GM23338 (cell line): ENCODE data around the gene SLC9A9. TPM values are rescaled to one million over a fixed set of nuclear protein-coding genes. Genes with fewer than 3 reads are reported as not detected.

Experiments
- ATAC-seq: fragments of 200-7000 bp; cut with Tn5 transposase; 3 replicates; pipeline ENCODE4 v1.9.1; 2020
- DNase-seq: peaks from one replicate; pipeline ENCODE4 v3.0.0-alpha.2; 2015; ENCODE audit warnings: low spot score
- H2AFZ ChIP-seq: fragments of 200-600 bp; sonication (generic); 2 replicates; pipeline ENCODE4 v1.8.0; 2016; ENCODE audit warnings: antibody characterized with exemption, mild to moderate bottlenecking, moderate library complexity
- H3F3A ChIP-seq: fragments of 200-600 bp; sonication (generic); replicated peaks from 2 replicates; pipeline ENCODE4 v1.8.0; 2017; ENCODE audit warnings: antibody characterized with exemption, mixed run types, low read depth
- H3K27ac ChIP-seq: fragments of 200-600 bp; sonication (generic); 2 replicates; pipeline ENCODE4 v1.6.1; 2016; ENCODE audit warnings: low read depth
- H3K27me3 ChIP-seq: fragments of 200-600 bp; sonication (generic); 2 replicates; pipeline ENCODE4 v1.8.0; 2016; ENCODE audit warnings: mild to moderate bottlenecking, mixed run types, moderate library complexity; ENCODE audit not compliant: insufficient read depth
- H3K36me3 ChIP-seq: fragments of 200-600 bp; sonication (generic); 2 replicates; pipeline ENCODE4 v1.8.0; 2016; ENCODE audit warnings: mild to moderate bottlenecking; ENCODE audit not compliant: insufficient read depth
- H3K4me1 ChIP-seq: fragments of 200-600 bp; sonication (generic); 2 replicates; pipeline ENCODE4 v1.8.0; 2016; ENCODE audit warnings: mild to moderate bottlenecking, moderate library complexity; ENCODE audit not compliant: insufficient read depth
- H3K4me2 ChIP-seq: fragments of 200-600 bp; sonication (generic); 2 replicates; pipeline ENCODE4 v1.7.1; 2017; ENCODE audit warnings: mixed run types
- H3K4me3 ChIP-seq: fragments of 200-600 bp; sonication (generic); 2 replicates; pipeline ENCODE4 v1.6.1; 2016; ENCODE audit warnings: mixed run types
- H3K79me2 ChIP-seq: fragments of 200-600 bp; sonication (generic); replicated peaks from 2 replicates; pipeline ENCODE4 v1.8.0; 2017; ENCODE audit warnings: mild to moderate bottlenecking; ENCODE audit not compliant: insufficient read depth
- H3K9me2 ChIP-seq: fragments of 200-600 bp; sonication (generic); 2 replicates; pipeline ENCODE4 v1.8.0; 2017; ENCODE audit not compliant: insufficient read depth
- H4K20me1 ChIP-seq: fragments of 200-600 bp; sonication (generic); replicated peaks from 2 replicates; pipeline ENCODE4 v1.8.0; 2017; ENCODE audit warnings: mild to moderate bottlenecking; ENCODE audit not compliant: insufficient read depth
- H3K27ac Mint-ChIP-seq: 2 replicates; pipeline ENCODE4 v1.8.0; 2020; ENCODE audit warnings: inconsistent platforms, mild to moderate bottlenecking, moderate library complexity, mixed read lengths
- H3K27me3 Mint-ChIP-seq: 3 replicates; pipeline ENCODE4 v1.8.0; 2022; ENCODE audit warnings: low read depth, mild to moderate bottlenecking, moderate library complexity, mixed read lengths, inconsistent platforms; ENCODE audit not compliant: insufficient read depth, poor library complexity
- H3K36me3 Mint-ChIP-seq: 3 replicates; pipeline ENCODE4 v1.8.0; 2021; ENCODE audit warnings: low read depth, mild to moderate bottlenecking, inconsistent platforms, moderate library complexity, mixed read lengths
- H3K4me1 Mint-ChIP-seq: 3 replicates; pipeline ENCODE4 v1.8.0; 2020; ENCODE audit warnings: mild to moderate bottlenecking, inconsistent platforms, mixed read lengths
- H3K4me3 Mint-ChIP-seq: 3 replicates; pipeline ENCODE4 v1.8.0; 2021; ENCODE audit warnings: moderate library complexity, mild to moderate bottlenecking, inconsistent platforms, mixed read lengths
- H3K9me3 Mint-ChIP-seq: 3 replicates; pipeline ENCODE4 v1.8.0; 2020; ENCODE audit warnings: moderate library complexity, mild to moderate bottlenecking, inconsistent platforms, mixed read lengths
- CREB1 ChIP-seq: fragments of 250-450 bp; sonication (Bioruptor Pico); IDR thresholded peaks from 2 replicates; pipeline ENCODE4 v1.5.0; 2020; ENCODE audit warnings: low read depth, mild to moderate bottlenecking, moderate library complexity
- ETS1 ChIP-seq: IDR thresholded peaks from 2 replicates; pipeline ENCODE4 v1.6.1; 2016; ENCODE audit warnings: antibody characterized with exemption
- EZH2 ChIP-seq: fragments of 200-600 bp; sonication (generic); IDR thresholded peaks from one replicate; pipeline ENCODE4 v1.8.0; 2017; ENCODE audit warnings: antibody characterized with exemption, mild to moderate bottlenecking, low read depth; ENCODE audit not compliant: unreplicated experiment
- JUNB ChIP-seq: IDR thresholded peaks from one replicate; pipeline ENCODE4 v1.6.1; 2016; ENCODE audit warnings: antibody characterized with exemption; ENCODE audit not compliant: unreplicated experiment
- NANOG ChIP-seq: IDR thresholded peaks from 2 replicates; pipeline ENCODE4 v1.6.1; 2016; ENCODE audit warnings: antibody characterized with exemption, borderline replicate concordance
- POLR2AphosphoS5 ChIP-seq: IDR thresholded peaks from 2 replicates; pipeline ENCODE4 v1.6.1; 2016; ENCODE audit warnings: antibody characterized with exemption, low read depth
- REST ChIP-seq: IDR thresholded peaks from one replicate; pipeline ENCODE4 v1.6.1; 2018; ENCODE audit warnings: antibody characterized with exemption; ENCODE audit not compliant: unreplicated experiment
- STAT1 ChIP-seq: IDR thresholded peaks from one replicate; pipeline ENCODE4 v1.6.1; 2016; ENCODE audit warnings: antibody characterized with exemption; ENCODE audit not compliant: unreplicated experiment
- ZNF114 ChIP-seq: fragments of 250-450 bp; sonication (Bioruptor Pico); IDR thresholded peaks from 2 replicates; pipeline ENCODE4 v1.5.0; 2020; ENCODE audit warnings: mild to moderate bottlenecking, moderate library complexity
- ZNF331 ChIP-seq: fragments of 250-450 bp; sonication (Bioruptor Pico); IDR thresholded peaks from 2 replicates; pipeline ENCODE4 v1.5.0; 2020; ENCODE audit warnings: low read depth, mild to moderate bottlenecking, moderate library complexity
- polyA plus RNA-seq: library from polyadenylated mRNA; unstranded; fragments of >200 nt; fragmentation: Nextera tagmentation; extraction: Ambion mirVana; gene quantifications from 2 replicates; pipeline ENCODE4 v1.2.1, GENCODE V29; 2016
- total RNA-seq: library from RNA; depleted of rRNA; stranded (reverse); fragments of >200 nt; shearing (Covaris generic); gene quantifications from 2 replicates; pipeline ENCODE4 v1.2.3, GENCODE V29; 2014
- TF ChIP-seq, protein P1 (sequence below): fragments of 250-450 bp; sonication (Bioruptor Pico); IDR thresholded peaks from 2 replicates; pipeline ENCODE4 v1.5.0; 2020; ENCODE audit warnings: mild to moderate bottlenecking, moderate library complexity
- TF ChIP-seq, protein P2 (sequence below), 2 experiments: fragments of 200-600 bp in 1 of 2; sonication (generic) in 1 of 2; conservative IDR thresholded peaks; 2 replicates each; pipeline versions ENCODE4 v1.5.1 to v1.6.1; 2016 to 2017; ENCODE audit warnings: antibody characterized with exemption in 2 of 2, low read depth in 2 of 2, mild to moderate bottlenecking in 2 of 2, moderate library complexity in 1 of 2

The SLC9A9 gene
- total and polyA plus RNA-seq, 2 experiments from 2014 or later, result 1.3 to 1.6 TPM

DNA sequence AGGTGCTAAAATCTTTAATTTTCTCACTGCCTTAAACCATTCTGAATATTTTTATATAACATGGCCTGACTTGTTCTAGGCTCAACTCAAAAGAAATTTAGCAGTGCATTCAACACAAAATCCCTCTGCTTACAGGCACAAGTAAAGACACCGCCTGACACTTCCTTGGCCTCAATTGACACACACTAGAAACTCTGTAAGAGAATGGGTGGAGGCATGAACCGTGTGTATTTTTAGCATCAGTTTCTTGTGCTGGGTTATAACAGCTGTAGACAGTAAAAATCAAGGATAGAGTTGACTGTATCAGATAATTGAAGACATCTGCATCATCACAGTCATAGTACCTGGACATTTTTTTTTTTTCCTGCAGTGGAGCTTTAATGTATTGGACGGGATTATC, 54.3 kb downstream of the SLC9A9 start:
- no peaks in the 10 kb centered on the region for H3K27me3 ChIP-seq
- no peaks in the 10 kb centered on the region for H3K79me2 ChIP-seq
- no peak overlapping the region for H3K4me3 ChIP-seq
- H3K4me2 ChIP-seq, result peak overlapping the region; percentile 41; the same call in 1 of the 2 replicates
- H3F3A ChIP-seq, result no peaks in the 10 kb centered on the region
- no peak for ATAC-seq
- H3K4me3 Mint-ChIP-seq, result no peak overlapping the region
- H3K4me1 Mint-ChIP-seq, result peaks cover 24% of the 10 kb centered on the region
- peaks cover 22% of the 10 kb centered on the region for H3K36me3 Mint-ChIP-seq
- TF ChIP-seq JUNB, result no peak
- TF ChIP-seq, protein P1, sequence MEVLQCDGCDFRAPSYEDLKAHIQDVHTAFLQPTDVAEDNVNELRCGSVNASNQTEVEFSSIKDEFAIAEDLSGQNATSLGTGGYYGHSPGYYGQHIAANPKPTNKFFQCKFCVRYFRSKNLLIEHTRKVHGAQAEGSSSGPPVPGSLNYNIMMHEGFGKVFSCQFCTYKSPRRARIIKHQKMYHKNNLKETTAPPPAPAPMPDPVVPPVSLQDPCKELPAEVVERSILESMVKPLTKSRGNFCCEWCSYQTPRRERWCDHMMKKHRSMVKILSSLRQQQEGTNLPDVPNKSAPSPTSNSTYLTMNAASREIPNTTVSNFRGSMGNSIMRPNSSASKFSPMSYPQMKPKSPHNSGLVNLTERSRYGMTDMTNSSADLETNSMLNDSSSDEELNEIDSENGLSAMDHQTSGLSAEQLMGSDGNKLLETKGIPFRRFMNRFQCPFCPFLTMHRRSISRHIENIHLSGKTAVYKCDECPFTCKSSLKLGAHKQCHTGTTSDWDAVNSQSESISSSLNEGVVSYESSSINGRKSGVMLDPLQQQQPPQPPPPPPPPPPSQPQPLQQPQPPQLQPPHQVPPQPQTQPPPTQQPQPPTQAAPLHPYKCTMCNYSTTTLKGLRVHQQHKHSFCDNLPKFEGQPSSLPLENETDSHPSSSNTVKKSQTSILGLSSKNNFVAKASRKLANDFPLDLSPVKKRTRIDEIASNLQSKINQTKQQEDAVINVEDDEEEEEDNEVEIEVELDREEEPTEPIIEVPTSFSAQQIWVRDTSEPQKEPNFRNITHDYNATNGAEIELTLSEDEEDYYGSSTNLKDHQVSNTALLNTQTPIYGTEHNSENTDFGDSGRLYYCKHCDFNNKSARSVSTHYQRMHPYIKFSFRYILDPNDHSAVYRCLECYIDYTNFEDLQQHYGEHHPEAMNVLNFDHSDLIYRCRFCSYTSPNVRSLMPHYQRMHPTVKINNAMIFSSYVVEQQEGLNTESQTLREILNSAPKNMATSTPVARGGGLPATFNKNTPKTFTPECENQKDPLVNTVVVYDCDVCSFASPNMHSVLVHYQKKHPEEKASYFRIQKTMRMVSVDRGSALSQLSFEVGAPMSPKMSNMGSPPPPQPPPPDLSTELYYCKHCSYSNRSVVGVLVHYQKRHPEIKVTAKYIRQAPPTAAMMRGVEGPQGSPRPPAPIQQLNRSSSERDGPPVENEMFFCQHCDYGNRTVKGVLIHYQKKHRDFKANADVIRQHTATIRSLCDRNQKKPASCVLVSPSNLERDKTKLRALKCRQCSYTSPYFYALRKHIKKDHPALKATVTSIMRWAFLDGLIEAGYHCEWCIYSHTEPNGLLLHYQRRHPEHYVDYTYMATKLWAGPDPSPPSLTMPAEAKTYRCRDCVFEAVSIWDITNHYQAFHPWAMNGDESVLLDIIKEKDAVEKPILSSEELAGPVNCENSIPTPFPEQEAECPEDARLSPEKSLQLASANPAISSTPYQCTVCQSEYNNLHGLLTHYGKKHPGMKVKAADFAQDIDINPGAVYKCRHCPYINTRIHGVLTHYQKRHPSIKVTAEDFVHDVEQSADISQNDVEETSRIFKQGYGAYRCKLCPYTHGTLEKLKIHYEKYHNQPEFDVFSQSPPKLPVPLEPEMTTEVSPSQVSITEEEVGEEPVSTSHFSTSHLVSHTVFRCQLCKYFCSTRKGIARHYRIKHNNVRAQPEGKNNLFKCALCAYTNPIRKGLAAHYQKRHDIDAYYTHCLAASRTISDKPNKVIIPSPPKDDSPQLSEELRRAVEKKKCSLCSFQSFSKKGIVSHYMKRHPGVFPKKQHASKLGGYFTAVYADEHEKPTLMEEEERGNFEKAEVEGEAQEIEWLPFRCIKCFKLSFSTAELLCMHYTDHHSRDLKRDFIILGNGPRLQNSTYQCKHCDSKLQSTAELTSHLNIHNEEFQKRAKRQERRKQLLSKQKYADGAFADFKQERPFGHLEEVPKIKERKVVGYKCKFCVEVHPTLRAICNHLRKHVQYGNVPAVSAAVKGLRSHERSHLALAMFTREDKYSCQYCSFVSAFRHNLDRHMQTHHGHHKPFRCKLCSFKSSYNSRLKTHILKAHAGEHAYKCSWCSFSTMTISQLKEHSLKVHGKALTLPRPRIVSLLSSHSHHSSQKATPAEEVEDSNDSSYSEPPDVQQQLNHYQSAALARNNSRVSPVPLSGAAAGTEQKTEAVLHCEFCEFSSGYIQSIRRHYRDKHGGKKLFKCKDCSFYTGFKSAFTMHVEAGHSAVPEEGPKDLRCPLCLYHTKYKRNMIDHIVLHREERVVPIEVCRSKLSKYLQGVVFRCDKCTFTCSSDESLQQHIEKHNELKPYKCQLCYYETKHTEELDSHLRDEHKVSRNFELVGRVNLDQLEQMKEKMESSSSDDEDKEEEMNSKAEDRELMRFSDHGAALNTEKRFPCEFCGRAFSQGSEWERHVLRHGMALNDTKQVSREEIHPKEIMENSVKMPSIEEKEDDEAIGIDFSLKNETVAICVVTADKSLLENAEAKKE (CRISPR knock-in tag), result no peak
- TF ChIP-seq, protein P2, sequence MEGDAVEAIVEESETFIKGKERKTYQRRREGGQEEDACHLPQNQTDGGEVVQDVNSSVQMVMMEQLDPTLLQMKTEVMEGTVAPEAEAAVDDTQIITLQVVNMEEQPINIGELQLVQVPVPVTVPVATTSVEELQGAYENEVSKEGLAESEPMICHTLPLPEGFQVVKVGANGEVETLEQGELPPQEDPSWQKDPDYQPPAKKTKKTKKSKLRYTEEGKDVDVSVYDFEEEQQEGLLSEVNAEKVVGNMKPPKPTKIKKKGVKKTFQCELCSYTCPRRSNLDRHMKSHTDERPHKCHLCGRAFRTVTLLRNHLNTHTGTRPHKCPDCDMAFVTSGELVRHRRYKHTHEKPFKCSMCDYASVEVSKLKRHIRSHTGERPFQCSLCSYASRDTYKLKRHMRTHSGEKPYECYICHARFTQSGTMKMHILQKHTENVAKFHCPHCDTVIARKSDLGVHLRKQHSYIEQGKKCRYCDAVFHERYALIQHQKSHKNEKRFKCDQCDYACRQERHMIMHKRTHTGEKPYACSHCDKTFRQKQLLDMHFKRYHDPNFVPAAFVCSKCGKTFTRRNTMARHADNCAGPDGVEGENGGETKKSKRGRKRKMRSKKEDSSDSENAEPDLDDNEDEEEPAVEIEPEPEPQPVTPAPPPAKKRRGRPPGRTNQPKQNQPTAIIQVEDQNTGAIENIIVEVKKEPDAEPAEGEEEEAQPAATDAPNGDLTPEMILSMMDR (conservative IDR thresholded peaks at IDR 0.05; ENCODE audit: low read depth in 2 of 2), result no peak
- TF ChIP-seq NANOG, result no peak
- TF ChIP-seq ZNF114, result no peak
- TF ChIP-seq CREB1 (CRISPR knock-in tag), result no peak
- no peak for TF ChIP-seq ZNF331 (CRISPR knock-in tag)
- TF ChIP-seq POLR2AphosphoS5, result no peak
- TF ChIP-seq EZH2, result no peak
- TF ChIP-seq STAT1, result no peak
- no peak for TF ChIP-seq REST
- TF ChIP-seq ETS1, result no peak
- no peaks in the 10 kb centered on the region for H4K20me1 ChIP-seq
- DNase-seq, result no peak
- peaks cover 3% of the 10 kb centered on the region; the same call in 1 of the 2 replicates for H3K9me2 ChIP-seq
- H3K27ac Mint-ChIP-seq, result no peak overlapping the region
- no peak overlapping the region for H3K27ac ChIP-seq
- H3K36me3 ChIP-seq, result no peaks in the 10 kb centered on the region; the same call in 1 of the 2 replicates
- no peak overlapping the region for H2AFZ ChIP-seq
- peaks cover 23% of the 10 kb centered on the region for H3K9me3 Mint-ChIP-seq
- H3K4me1 ChIP-seq, result peaks cover 31% of the 10 kb centered on the region
- peaks cover 6% of the 10 kb centered on the region for H3K27me3 Mint-ChIP-seq
